Osteocyte (in vitro differentiated cells): ENCODE results near the gene GLRA2. TPM values are rescaled to one million over a fixed set of nuclear protein-coding genes. Genes with fewer than 3 reads are reported as not detected.

Source experiments
- DNase-seq: peaks from one replicate; pipeline ENCODE4 v3.0.0; 2021; ENCODE audit warnings: mixed read lengths; ENCODE audit not compliant: unreplicated experiment; ENCODE audit errors: extremely low spot score
- H3K27ac Mint-ChIP-seq: one replicate; pipeline ENCODE4 v1.8.0; 2021; ENCODE audit warnings: mild to moderate bottlenecking, mixed read lengths; ENCODE audit not compliant: unreplicated experiment
- H3K27me3 Mint-ChIP-seq: one replicate; pipeline ENCODE4 v1.8.0; 2021; ENCODE audit warnings: mixed read lengths; ENCODE audit not compliant: unreplicated experiment
- H3K36me3 Mint-ChIP-seq: one replicate; pipeline ENCODE4 v1.8.0; 2021; ENCODE audit warnings: mixed read lengths; ENCODE audit not compliant: unreplicated experiment
- H3K4me1 Mint-ChIP-seq: one replicate; pipeline ENCODE4 v1.8.0; 2021; ENCODE audit warnings: mixed read lengths; ENCODE audit not compliant: unreplicated experiment
- H3K4me3 Mint-ChIP-seq: one replicate; pipeline ENCODE4 v1.8.0; 2021; ENCODE audit warnings: mild to moderate bottlenecking, moderate library complexity, mixed read lengths; ENCODE audit not compliant: unreplicated experiment
- H3K9me3 Mint-ChIP-seq: one replicate; pipeline ENCODE4 v1.8.0; 2021; ENCODE audit warnings: mixed read lengths; ENCODE audit not compliant: unreplicated experiment
- total RNA-seq: library from RNA; stranded (reverse); gene quantifications from 2 replicates; pipeline ENCODE4 v1.2.1, GENCODE V29; 2021
- TF ChIP-seq, protein P1 (sequence below): fragments of 200-600 bp; sonication (generic); IDR thresholded peaks from 2 replicates; pipeline ENCODE4 v1.5.0; 2021; ENCODE audit warnings: antibody characterized with exemption, mild to moderate bottlenecking, moderate library complexity

Gene GLRA2
- total RNA-seq, 1 donor from 2014 or later, result not detected

GRCh38 chrX:14753441-14753840, 224.1 kb downstream of the GLRA2 start:
- H3K9me3 Mint-ChIP-seq, result peaks cover 24% of the 10 kb centered on the region
- TF ChIP-seq, protein P1, sequence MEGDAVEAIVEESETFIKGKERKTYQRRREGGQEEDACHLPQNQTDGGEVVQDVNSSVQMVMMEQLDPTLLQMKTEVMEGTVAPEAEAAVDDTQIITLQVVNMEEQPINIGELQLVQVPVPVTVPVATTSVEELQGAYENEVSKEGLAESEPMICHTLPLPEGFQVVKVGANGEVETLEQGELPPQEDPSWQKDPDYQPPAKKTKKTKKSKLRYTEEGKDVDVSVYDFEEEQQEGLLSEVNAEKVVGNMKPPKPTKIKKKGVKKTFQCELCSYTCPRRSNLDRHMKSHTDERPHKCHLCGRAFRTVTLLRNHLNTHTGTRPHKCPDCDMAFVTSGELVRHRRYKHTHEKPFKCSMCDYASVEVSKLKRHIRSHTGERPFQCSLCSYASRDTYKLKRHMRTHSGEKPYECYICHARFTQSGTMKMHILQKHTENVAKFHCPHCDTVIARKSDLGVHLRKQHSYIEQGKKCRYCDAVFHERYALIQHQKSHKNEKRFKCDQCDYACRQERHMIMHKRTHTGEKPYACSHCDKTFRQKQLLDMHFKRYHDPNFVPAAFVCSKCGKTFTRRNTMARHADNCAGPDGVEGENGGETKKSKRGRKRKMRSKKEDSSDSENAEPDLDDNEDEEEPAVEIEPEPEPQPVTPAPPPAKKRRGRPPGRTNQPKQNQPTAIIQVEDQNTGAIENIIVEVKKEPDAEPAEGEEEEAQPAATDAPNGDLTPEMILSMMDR, result no peak
- no peak overlapping the region for H3K4me3 Mint-ChIP-seq
- H3K27ac Mint-ChIP-seq, result no peak overlapping the region
- DNase-seq, result no peak
- no peaks in the 10 kb centered on the region for H3K36me3 Mint-ChIP-seq
- peaks cover 4% of the 10 kb centered on the region for H3K4me1 Mint-ChIP-seq
- no peaks in the 10 kb centered on the region for H3K27me3 Mint-ChIP-seq

DNA sequence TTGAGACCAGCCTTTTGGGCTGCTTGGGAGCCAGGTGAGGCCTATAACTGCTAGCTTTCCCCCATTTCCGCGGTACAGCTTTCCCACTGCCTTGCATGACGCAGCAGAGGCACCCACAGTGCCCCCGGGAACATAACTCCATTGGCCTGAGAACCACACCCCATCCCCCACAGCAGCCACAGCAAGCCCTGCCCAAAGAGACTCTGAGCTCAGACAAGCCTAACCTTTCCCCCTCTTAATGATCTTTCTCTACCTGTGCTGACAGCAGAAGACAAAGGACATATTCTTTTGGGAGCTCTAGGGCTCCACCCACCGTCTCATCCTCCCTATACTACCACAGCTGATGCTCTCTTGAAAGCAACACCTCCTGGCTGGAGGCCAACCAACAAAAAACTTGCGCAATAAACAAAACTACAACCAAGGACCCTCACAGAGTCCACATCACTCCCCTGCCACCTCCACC, 228.7 kb downstream of the GLRA2 start:
- DNase-seq, result no peak
- H3K36me3 Mint-ChIP-seq, result peaks cover 5% of the 10 kb centered on the region
- TF ChIP-seq, protein P1, result no peak
- peaks cover 4% of the 10 kb centered on the region for H3K4me1 Mint-ChIP-seq
- H3K9me3 Mint-ChIP-seq, result peaks cover 48% of the 10 kb centered on the region
- H3K27ac Mint-ChIP-seq, result no peak overlapping the region
- no peak overlapping the region for H3K4me3 Mint-ChIP-seq
- H3K27me3 Mint-ChIP-seq, result no peaks in the 10 kb centered on the region

GRCh38 chrX:14775416-14775815, 246.1 kb downstream of the GLRA2 start:
- Mint-ChIP-seq H3K27ac (no peak overlapping the region), H3K4me3 (no peak overlapping the region), H3K27me3 (no peaks in the 10 kb centered on the region), H3K36me3 (no peaks in the 10 kb centered on the region), H3K9me3 (peaks cover 24% of the 10 kb centered on the region), H3K4me1 (peaks cover 17% of the 10 kb centered on the region)
- DNase-seq, result no peak
- TF ChIP-seq, protein P1, result no peak

- H3K27ac Mint-ChIP-seq, result peak overlapping the region; percentile 24
These were observed 247.6 kb downstream of the GLRA2 start for GRCh38 chrX:14776901-14777300.

GRCh38 chrX:14777525-14777924, 248.2 kb downstream of the GLRA2 start:
- TF ChIP-seq, protein P1, result no peak
- H3K27me3 Mint-ChIP-seq, result no peaks in the 10 kb centered on the region
- peaks cover 17% of the 10 kb centered on the region for H3K4me1 Mint-ChIP-seq
- peaks cover 13% of the 10 kb centered on the region for H3K9me3 Mint-ChIP-seq
- no peaks in the 10 kb centered on the region for H3K36me3 Mint-ChIP-seq
- H3K4me3 Mint-ChIP-seq, result no peak overlapping the region
- peak overlapping the region; percentile 25 for H3K27ac Mint-ChIP-seq
- DNase-seq, result no peak

More at GRCh38 chrX:14776901-14777300, 247.6 kb downstream of the GLRA2 start:
- peaks cover 17% of the 10 kb centered on the region for H3K4me1 Mint-ChIP-seq
- H3K27me3 Mint-ChIP-seq, result no peaks in the 10 kb centered on the region
- H3K36me3 Mint-ChIP-seq, result no peaks in the 10 kb centered on the region
- TF ChIP-seq, protein P1, result no peak
- no peak overlapping the region for H3K4me3 Mint-ChIP-seq
- DNase-seq, result no peak
- peaks cover 13% of the 10 kb centered on the region for H3K9me3 Mint-ChIP-seq
